ENCODE data around the gene CDC123. TPM values are rescaled to one million over a fixed set of nuclear protein-coding genes. Genes with fewer than 3 reads are reported as not detected.

CDC123 gene
- total RNA-seq, 1 experiment from 2014 or later = 74.2 TPM

DNA sequence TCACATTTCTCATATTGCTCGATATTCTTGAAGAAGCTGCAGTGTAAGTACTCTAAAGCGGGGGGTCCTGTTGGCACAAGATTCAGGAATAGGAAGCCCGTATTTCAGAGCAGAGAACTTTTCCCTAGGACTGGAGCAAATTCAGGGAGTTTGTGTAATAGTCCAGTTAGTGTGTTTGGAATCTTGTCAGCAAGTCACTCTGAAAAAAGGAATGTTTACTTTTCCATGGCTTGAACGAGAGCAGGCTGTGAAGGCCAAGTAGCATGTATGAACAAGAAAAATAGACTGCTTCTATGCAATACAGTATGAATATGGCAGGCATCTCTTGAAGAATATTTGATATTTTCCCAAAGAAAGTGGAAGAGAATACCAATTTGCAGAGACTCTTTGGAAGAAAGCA, 39.8 kb downstream of the CDC123 start:
- H3K9ac ChIP-seq (ENCODE audit: low read length) = no peak overlapping the region
- no peak overlapping the region for H3K4me3 ChIP-seq (ENCODE audit: low read length)
- no peaks in the 10 kb centered on the region for H3K9me2 ChIP-seq (replicated peaks; ENCODE audit: low read length)
- H3K79me2 ChIP-seq (ENCODE audit: low read length) = no peaks in the 10 kb centered on the region
- ChIA-PET POLR2A (ENCODE audit: unreplicated experiment) (no interaction called here), CTCF (no interaction called here)
- H2AFZ ChIP-seq (ENCODE audit: low read length) = no peak overlapping the region
- no TSS peak for BruUV-seq (replicated peaks)
- H3K4me1 ChIP-seq (ENCODE audit: insufficient read depth, low read length) = no peaks in the 10 kb centered on the region
- ATAC-seq = no peak
- intact Hi-C loops (cut with micrococcal nuclease) = no loop called here
- TF ChIP-seq CTCF (conservative IDR thresholded peaks at IDR 0.05; ENCODE audit: low read depth, low read length) (no peak), EZH2phosphoT487 (IDR thresholded peaks at IDR 0.05; ENCODE audit: borderline replicate concordance, low read length) (no peak), EZH2 (IDR thresholded peaks at IDR 0.05; ENCODE audit: low read length, unreplicated experiment) (no peak)
- H3K27me3 ChIP-seq (ENCODE audit: low read length) = no peaks in the 10 kb centered on the region
- no peak for DNase-seq
- H3K4me2 ChIP-seq (ENCODE audit: low read length) = no peak overlapping the region
- H3K36me3 ChIP-seq (ENCODE audit: low read depth, low read length) = peaks cover 8% of the 10 kb centered on the region; the same call in 1 of the 2 replicates
- H3F3A ChIP-seq (ENCODE audit: low read length, unreplicated experiment) = no peaks in the 10 kb centered on the region
- no peaks in the 10 kb centered on the region for H3K9me3 ChIP-seq (ENCODE audit: low read length)
- H4K20me1 ChIP-seq (ENCODE audit: low read length) = no peaks in the 10 kb centered on the region
- no peak overlapping the region for H3K27ac ChIP-seq (ENCODE audit: low read length)

- BruUV-seq (replicated peaks) = no TSS peak
- no peak for ATAC-seq
Observed at GRCh38 chr10:12237265-12238220, 41.6 kb downstream of the CDC123 start.

More at GRCh38 chr10:12237265-12238220, 41.6 kb downstream of the CDC123 start:
- ChIA-PET CTCF (no interaction called here), POLR2A (ENCODE audit: unreplicated experiment) (no interaction called here)
- Histone ChIP-seq H3K27ac (ENCODE audit: low read length) (no peak overlapping the region), H3K4me2 (ENCODE audit: low read length) (no peak overlapping the region), H3K9me2 (replicated peaks; ENCODE audit: low read length) (no peaks in the 10 kb centered on the region), H3K9ac (ENCODE audit: low read length) (no peak overlapping the region), H3K36me3 (ENCODE audit: low read depth, low read length) (peaks cover 8% of the 10 kb centered on the region; the same call in 1 of the 2 replicates), H3F3A (ENCODE audit: low read length, unreplicated experiment) (no peaks in the 10 kb centered on the region), H3K27me3 (ENCODE audit: low read length) (no peaks in the 10 kb centered on the region), H2AFZ (ENCODE audit: low read length) (no peak overlapping the region), H3K79me2 (ENCODE audit: low read length) (no peaks in the 10 kb centered on the region), H3K4me3 (ENCODE audit: low read length) (no peak overlapping the region), H3K9me3 (ENCODE audit: low read length) (no peaks in the 10 kb centered on the region), H3K4me1 (ENCODE audit: insufficient read depth, low read length) (no peaks in the 10 kb centered on the region), H4K20me1 (ENCODE audit: low read length) (no peaks in the 10 kb centered on the region)
- intact Hi-C loops (cut with micrococcal nuclease) = no loop called here
- no peak for TF ChIP-seq CTCF (conservative IDR thresholded peaks at IDR 0.05; ENCODE audit: low read depth, low read length)
- no peak for TF ChIP-seq EZH2 (IDR thresholded peaks at IDR 0.05; ENCODE audit: low read length, unreplicated experiment)
- TF ChIP-seq EZH2phosphoT487 (IDR thresholded peaks at IDR 0.05; ENCODE audit: borderline replicate concordance, low read length) = no peak
- DNase-seq = no peak
